ENCODE measurements around the gene C12orf75. TPM values are rescaled to one million over a fixed set of nuclear protein-coding genes. Genes with fewer than 3 reads are reported as not detected.

C12orf75 gene
- total and polyA plus RNA-seq, 10 of the 15 experiments (the other 5 are each of a cell fraction or from before 2014, with no cell fraction given), result 40.7 to 411 (median 159) TPM

DNA sequence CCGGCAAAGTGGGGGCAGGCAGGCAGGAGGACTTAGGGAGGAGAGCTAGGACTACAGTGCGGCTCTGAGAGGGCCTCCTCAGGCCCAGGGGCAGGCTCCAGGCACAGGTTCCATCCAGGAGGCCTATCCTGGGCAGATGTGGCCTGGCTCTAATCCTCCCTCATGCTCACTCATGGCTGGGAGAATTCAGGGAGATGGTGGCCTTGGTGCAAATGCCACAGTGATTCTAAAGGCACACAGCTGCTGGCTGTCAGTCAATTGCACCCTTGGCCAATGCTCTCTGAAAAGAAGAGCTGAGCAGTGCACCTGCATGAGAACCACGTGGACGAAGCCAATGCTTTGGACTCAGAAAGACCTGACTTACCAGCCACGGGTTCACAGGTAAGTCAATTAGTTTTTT is 89.6 kb downstream of the C12orf75 start:
- H3K27ac ChIP-seq (ENCODE audit: control insufficient read depth, insufficient read depth), result no peak overlapping the region
- H3K27me3 ChIP-seq (replicated peaks in 1 of 2; ENCODE audit: control insufficient read depth in 2 of 2, insufficient read depth in 2 of 2, low read length in 1 of 2), result no peaks in the 10 kb centered on the region
- FAIRE-seq (no peak), DNase-seq (ENCODE audit: low read depth, low spot score) (no peak), ATAC-seq (no peak)
- intact Hi-C loops (cut with micrococcal nuclease; ENCODE audit: unreplicated experiment), result loop anchor here (1.0 to 5.0 kb wide), 5 partner anchors 287 to 862 kb away; no protein-coding TSS in a partner anchor
- H2AFZ ChIP-seq (ENCODE audit: control insufficient read depth, low read depth, low read length), result no peak overlapping the region
- TF ChIP-seq BRCA1 (IDR thresholded peaks at IDR 0.05; ENCODE audit: low read depth, low read length), result no peak
- H3K36me3 ChIP-seq (ENCODE audit: control insufficient read depth in 2 of 2, insufficient read depth in 2 of 2, low read length in 1 of 2), result no peaks in the 10 kb centered on the region
- H3K9ac ChIP-seq (ENCODE audit: control insufficient read depth, insufficient read depth, low read length), result no peak overlapping the region
- RAD21 ChIA-PET (ENCODE audit: unreplicated experiment), result interaction anchor here (0.5 to 2.4 kb wide), 9 partner anchors 8 to 1515 kb away, joined by 3 to 19 read pairs (median 4); no protein-coding TSS in a partner anchor
- no TSS peak for BruUV-seq (replicated peaks)
- no peak overlapping the region for H3K4me3 ChIP-seq
- POLR2A ChIA-PET, result no interaction called here
- H4K20me1 ChIP-seq (ENCODE audit: control insufficient read depth, insufficient read depth), result no peaks in the 10 kb centered on the region
- WGBS (ENCODE audit: insufficient coverage, insufficient replicate concordance, low lambda C conversion rate, missing lambda C conversion rate), result 33% methylated on average over 5 of the region's 5 CpGs
- SMC1A ChIA-PET (ENCODE audit: uncharacterized antibody, unreplicated experiment), result interaction anchor here (0.7 to 2.4 kb wide), 9 partner anchors 11 to 806 kb away, joined by 3 to 48 read pairs (median 4); no protein-coding TSS in a partner anchor
- no peak overlapping the region for H3K4me2 ChIP-seq (ENCODE audit: control insufficient read depth, insufficient read depth)
- in situ Hi-C loops (cut with MboI), result loop anchor here (5.0 kb wide), 2 partner anchors 712 to 802 kb away; no protein-coding TSS in a partner anchor
- no peaks in the 10 kb centered on the region for H3K9me3 ChIP-seq (replicated peaks; ENCODE audit: control insufficient read depth, insufficient read depth, low read length)
- no peaks in the 10 kb centered on the region for H3K4me1 ChIP-seq (ENCODE audit: control insufficient read depth, insufficient read depth, low read length)
- CTCF ChIA-PET, result interaction anchor here (0.6 to 6.1 kb wide), 27 partner anchors 9 to 862 kb away, joined by 3 to 84 read pairs (median 4); no protein-coding TSS in a partner anchor
- H3K79me2 ChIP-seq (ENCODE audit: control insufficient read depth, insufficient read depth, low read length), result no peaks in the 10 kb centered on the region

DNA sequence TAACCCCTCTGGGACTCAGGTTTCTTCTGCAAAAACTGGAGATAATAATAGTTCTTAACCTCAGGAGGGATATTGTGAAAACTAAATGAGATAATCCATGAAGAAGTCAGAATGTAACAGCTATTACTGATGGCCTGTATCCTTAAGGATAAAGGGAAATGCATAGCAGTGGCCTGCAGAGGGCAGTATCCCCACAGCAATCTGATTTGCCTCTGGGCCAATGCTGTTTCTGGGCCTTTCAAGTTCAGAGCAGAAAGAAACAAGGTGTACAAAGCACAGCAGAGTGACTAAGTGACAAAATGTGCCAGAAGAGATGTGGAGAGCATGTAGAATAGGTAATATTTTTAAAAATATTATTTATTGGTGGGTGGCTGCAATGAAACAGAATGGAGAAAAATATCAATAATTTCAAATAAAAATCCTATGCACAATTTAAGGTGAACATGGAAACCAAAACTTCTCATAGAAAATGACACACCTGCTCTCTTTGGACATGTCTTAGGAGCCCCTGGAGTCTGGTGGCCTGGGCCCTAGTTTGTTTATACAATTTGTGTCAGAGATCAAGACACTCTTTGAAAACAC is 90.3 kb downstream of the C12orf75 start:
- ATAC-seq (peak; percentile 95), FAIRE-seq (peak; percentile 77), DNase-seq (ENCODE audit: low read depth, low spot score) (peak; percentile 7)
- Histone ChIP-seq H3K27me3 (replicated peaks in 1 of 2; ENCODE audit: control insufficient read depth in 2 of 2, insufficient read depth in 2 of 2, low read length in 1 of 2) (no peaks in the 10 kb centered on the region), H3K27ac (ENCODE audit: control insufficient read depth, insufficient read depth) (no peak overlapping the region), H3K9ac (ENCODE audit: control insufficient read depth, insufficient read depth, low read length) (no peak overlapping the region), H3K79me2 (ENCODE audit: control insufficient read depth, insufficient read depth, low read length) (no peaks in the 10 kb centered on the region), H3K36me3 (ENCODE audit: control insufficient read depth in 2 of 2, insufficient read depth in 2 of 2, low read length in 1 of 2) (no peaks in the 10 kb centered on the region), H3K4me1 (ENCODE audit: control insufficient read depth, insufficient read depth, low read length) (no peaks in the 10 kb centered on the region), H4K20me1 (ENCODE audit: control insufficient read depth, insufficient read depth) (no peaks in the 10 kb centered on the region), H3K4me2 (ENCODE audit: control insufficient read depth, insufficient read depth) (no peak overlapping the region), H3K9me3 (replicated peaks; ENCODE audit: control insufficient read depth, insufficient read depth, low read length) (no peaks in the 10 kb centered on the region), H3K4me3 (no peak overlapping the region), H2AFZ (ENCODE audit: control insufficient read depth, low read depth, low read length) (no peak overlapping the region)
- in situ Hi-C loops (cut with MboI) (loop anchor here (5.0 kb wide), 2 partner anchors 712 to 802 kb away; no protein-coding TSS in a partner anchor), intact Hi-C loops (cut with micrococcal nuclease; ENCODE audit: unreplicated experiment) (loop anchor here (1.0 to 5.0 kb wide), 5 partner anchors 287 to 862 kb away; no protein-coding TSS in a partner anchor)
- ChIA-PET POLR2A (no interaction called here), CTCF (interaction anchor here (0.6 to 6.1 kb wide), 30 partner anchors 9 to 1421 kb away, joined by 3 to 84 read pairs (median 4); no protein-coding TSS in a partner anchor), SMC1A (ENCODE audit: uncharacterized antibody, unreplicated experiment) (interaction anchor here (0.6 to 2.4 kb wide), 10 partner anchors 11 to 806 kb away, joined by 3 to 48 read pairs (median 4); no protein-coding TSS in a partner anchor), RAD21 (ENCODE audit: unreplicated experiment) (interaction anchor here (0.5 to 2.4 kb wide), 9 partner anchors 9 to 1514 kb away, joined by 3 to 19 read pairs (median 4); no protein-coding TSS in a partner anchor)
- no TSS peak for BruUV-seq (replicated peaks)
- TF ChIP-seq TCF7 (IDR thresholded peaks at IDR 0.05; ENCODE audit: borderline replicate concordance), result no peak
- peak; percentile 74; the same call in 1 of the 3 replicates for TF ChIP-seq POU2F2 (IDR thresholded peaks at IDR 0.05; ENCODE audit: borderline replicate concordance, low read depth, low read length)
- no peak for TF ChIP-seq ZNF24 (IDR thresholded peaks at IDR 0.05)
- TF ChIP-seq, protein P1, sequence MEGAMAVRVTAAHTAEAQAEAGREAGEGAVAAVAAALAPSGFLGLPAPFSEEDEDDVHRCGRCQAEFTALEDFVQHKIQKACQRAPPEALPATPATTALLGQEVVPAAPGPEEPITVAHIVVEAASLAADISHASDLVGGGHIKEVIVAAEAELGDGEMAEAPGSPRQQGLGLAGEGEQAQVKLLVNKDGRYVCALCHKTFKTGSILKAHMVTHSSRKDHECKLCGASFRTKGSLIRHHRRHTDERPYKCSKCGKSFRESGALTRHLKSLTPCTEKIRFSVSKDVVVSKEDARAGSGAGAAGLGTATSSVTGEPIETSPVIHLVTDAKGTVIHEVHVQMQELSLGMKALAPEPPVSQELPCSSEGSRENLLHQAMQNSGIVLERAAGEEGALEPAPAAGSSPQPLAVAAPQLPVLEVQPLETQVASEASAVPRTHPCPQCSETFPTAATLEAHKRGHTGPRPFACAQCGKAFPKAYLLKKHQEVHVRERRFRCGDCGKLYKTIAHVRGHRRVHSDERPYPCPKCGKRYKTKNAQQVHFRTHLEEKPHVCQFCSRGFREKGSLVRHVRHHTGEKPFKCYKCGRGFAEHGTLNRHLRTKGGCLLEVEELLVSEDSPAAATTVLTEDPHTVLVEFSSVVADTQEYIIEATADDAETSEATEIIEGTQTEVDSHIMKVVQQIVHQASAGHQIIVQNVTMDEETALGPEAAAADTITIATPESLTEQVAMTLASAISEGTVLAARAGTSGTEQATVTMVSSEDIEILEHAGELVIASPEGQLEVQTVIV (IDR thresholded peaks at IDR 0.05; ENCODE audit: borderline replicate concordance, partially characterized antibody), result no peak
- TF ChIP-seq KLF5 (IDR thresholded peaks at IDR 0.05; ENCODE audit: partially characterized antibody), result no peak
- TF ChIP-seq RAD21 (IDR thresholded peaks at IDR 0.05; ENCODE audit: insufficient read depth, low read depth, low read length), result peak; percentile 98
- TF ChIP-seq SMC3 (IDR thresholded peaks at IDR 0.05; ENCODE audit: borderline replicate concordance, low read length), result peak; percentile 93
- TF ChIP-seq SMARCA5 (IDR thresholded peaks at IDR 0.05), result 0 out of 2 replicates have a peak, but pooled peaks have one; percentile 30
- TF ChIP-seq, protein P2, sequence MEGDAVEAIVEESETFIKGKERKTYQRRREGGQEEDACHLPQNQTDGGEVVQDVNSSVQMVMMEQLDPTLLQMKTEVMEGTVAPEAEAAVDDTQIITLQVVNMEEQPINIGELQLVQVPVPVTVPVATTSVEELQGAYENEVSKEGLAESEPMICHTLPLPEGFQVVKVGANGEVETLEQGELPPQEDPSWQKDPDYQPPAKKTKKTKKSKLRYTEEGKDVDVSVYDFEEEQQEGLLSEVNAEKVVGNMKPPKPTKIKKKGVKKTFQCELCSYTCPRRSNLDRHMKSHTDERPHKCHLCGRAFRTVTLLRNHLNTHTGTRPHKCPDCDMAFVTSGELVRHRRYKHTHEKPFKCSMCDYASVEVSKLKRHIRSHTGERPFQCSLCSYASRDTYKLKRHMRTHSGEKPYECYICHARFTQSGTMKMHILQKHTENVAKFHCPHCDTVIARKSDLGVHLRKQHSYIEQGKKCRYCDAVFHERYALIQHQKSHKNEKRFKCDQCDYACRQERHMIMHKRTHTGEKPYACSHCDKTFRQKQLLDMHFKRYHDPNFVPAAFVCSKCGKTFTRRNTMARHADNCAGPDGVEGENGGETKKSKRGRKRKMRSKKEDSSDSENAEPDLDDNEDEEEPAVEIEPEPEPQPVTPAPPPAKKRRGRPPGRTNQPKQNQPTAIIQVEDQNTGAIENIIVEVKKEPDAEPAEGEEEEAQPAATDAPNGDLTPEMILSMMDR (IDR thresholded peaks at IDR 0.05 in 2 of 3, conservative IDR thresholded peaks at IDR 0.05 in 1 of 3; ENCODE audit: control insufficient read depth in 2 of 3, extremely low read depth in 1 of 3, insufficient read depth in 1 of 3, low read depth in 3 of 3, low read length in 3 of 3), result peak; percentile 83 to 95 (median 95); a peak in 5 of 6 replicates
- TF ChIP-seq TBL1XR1 (IDR thresholded peaks at IDR 0.05; ENCODE audit: low read depth, low read length), result no peak
